HG03469 (cell line): ENCODE measurements around the gene ADGRL1.
A peak's percentile ranks its signal among the peaks of the same experiment; 100 is the strongest.

Source experiments
- ATAC-seq: cut with Tn5 transposase; IDR thresholded peaks from one replicate; pipeline ENCODE4 v1.9.1; 2021; ENCODE audit warnings: mild to moderate bottlenecking, moderate library complexity, moderate number of reproducible peaks; ENCODE audit not compliant: unreplicated experiment

The ADGRL1 gene

DNA sequence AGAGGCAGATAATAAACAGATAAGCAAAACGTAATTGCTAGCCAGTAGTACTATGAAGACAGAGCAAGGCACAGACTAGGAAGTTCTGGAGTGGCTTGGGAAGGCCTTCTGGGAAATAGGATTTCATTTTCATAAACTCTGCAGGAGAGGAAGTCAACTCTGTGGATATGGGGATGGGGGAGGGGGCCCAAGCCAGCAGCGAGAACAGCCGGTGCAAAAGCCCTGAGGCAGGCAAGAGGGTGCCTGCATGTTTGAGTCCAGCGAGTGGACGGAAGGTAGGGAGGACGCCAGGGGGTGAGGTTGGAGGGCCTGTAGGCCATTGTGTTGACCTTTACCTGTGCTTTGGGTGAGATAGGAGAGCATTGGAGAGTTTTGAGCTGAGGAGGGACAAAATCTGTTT lies 60.6 kb downstream of the ADGRL1 start:
- no peak for ATAC-seq

DNA sequence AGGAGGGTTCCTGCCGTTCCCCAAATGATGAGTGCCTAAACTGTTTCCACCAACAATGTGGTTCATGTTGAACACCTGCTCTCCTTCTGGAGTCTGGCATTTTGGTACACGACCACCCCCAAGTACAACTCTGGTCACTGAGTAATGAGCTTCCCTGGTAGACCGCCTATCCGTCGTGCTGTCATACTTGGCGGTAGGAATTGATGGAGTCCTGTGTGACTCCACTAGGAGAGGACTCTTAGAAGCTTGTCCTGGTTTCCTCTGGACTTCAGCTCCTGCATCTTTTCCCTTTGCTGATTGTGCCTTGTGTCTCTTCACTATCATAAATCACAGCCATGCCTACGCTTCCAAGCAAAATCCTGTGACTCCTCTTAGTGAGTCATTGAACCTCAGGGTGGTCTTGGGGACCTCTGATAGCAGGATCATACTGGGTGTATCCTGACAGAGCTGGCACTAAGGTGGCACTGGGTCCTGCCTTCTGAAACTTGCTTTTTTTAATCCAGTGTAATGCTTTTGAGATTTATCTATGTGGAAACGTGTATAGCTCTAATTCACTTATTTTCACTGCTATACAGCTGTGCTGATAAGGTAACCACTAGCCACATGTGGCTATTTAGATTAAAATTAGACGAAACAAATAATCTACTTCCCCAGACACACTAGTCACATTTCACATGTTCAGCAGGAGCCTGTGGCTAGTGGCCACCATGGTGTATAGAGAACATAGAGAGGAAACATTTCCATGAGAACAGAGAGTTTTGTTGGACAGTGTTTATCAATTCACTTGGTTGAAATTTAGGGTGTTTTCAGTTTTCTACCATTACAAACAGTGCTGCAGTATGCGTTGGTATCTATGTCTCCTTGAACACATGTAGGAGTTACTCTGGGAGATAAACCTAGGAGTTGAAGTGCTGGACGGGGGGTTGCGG lies 63.4 kb downstream of the ADGRL1 start:
- ATAC-seq = no peak

DNA sequence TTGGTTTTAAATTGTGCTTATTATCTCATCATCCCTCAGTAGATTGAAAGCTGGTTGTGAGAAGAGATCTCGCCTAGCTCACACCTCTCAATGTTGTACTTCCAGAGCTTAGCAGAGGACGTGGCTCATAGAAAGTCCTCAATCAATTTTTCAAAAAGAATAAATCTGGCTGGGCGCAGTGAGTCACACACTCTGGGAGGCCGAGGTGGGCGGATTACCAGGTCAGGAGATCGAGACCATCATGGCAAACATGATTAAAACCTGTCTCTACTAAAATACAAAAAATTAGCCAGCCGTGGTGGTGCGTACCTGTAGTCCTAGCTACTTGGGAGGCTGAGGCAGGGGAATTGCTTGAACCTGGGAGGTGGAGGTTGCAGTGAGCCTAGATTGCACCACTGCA lies 64.9 kb downstream of the ADGRL1 start:
- ATAC-seq = no peak

DNA sequence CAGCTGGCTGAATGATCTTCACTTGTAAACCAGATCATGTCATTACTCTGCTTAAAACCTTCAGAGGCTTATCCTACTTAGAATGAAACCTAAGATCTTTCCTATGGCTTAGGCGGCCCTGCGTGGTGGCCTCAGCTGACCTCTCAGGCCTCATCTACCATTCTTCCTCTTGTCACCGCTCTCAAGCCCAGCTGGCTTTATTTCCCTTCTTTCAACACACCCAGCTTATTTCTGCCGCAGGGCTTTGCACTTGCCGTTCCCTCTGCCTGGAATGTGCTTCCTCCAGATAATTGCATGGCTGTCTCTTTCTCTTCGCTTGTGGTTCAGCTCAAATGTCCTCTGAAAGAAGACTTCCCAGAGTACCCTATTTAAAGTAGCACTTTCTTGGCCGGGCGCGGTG lies 66.0 kb downstream of the ADGRL1 start:
- ATAC-seq = no peak

DNA sequence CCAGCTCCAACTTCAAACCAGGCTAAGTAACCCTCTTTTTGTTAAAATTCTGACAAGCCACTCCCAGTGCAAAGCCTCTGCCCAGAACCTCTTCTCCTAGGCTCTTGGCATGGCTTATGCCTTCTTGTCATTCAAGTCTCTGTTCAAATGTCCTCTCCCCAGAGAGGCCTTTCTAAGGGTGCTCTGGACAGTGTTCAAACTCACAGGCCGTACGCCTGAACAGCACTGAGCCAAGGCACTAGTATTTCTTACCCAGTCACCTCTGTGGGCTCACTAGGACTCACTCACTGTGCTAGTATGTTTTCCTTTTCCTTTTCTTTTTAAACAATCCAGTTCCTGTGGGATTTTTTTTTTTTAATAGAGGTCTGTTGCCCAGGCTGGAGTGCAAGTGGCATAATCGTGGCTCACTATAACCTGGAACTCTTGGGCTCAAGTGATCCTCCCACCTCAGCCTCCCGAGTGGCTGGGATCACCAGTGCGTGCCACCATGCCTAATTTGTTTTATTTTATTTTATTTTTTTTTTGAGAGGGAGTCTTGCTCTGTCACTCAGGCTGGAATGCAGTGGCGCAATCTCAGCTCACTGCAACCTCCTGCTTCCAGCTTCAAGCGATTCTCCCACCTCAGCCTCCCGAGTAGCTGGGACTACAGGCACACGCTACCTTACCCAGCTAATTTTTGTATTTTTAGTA lies 67.2 kb downstream of the ADGRL1 start:
- ATAC-seq = no peak

DNA sequence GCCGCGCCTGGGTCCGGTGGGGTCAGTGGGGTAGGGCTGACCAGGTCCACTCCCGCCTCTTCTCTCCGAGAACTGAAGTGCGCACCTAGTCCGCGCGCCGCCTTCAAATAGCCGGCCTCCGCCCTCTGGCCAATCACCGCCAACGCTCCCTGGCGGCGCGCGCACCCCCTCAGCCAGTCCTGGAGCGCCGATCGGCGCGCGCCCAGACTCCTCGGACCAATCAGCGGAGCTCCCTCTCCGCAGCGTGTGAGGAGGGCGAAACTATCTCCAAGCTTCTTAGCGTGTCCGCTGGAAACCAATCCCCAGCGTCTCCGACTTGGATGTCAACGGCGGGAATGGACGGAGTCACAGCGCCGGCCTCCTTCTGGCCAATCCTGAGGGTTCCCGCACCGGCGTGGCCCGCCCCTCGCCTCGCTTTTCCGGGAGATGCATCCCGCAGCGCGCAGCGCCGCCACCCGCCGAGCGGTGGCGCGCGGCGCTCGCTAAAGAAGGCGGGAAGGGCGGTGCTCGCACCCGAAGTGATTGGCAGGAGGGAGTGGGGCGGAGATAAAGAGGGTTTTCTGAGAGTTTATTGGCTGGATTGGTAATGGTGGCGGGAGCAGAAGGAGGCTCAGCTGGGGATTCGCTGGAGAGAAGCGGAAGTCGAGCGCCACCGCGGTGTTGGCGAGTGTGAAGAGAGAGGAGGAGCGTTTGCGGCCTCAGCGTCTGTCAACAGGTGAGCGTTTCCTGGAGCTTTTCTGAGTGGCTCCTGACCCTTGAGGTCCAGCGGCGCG lies 69.3 kb downstream of the ADGRL1 start, which contains the start of gene ASF1B:
Gene ASF1B (minus strand): TSS at position 81 of the 773 bp plus-strand sequence. CDS start 133 bp downstream, outside the sequence.
- peak; percentile 71 for ATAC-seq

DNA sequence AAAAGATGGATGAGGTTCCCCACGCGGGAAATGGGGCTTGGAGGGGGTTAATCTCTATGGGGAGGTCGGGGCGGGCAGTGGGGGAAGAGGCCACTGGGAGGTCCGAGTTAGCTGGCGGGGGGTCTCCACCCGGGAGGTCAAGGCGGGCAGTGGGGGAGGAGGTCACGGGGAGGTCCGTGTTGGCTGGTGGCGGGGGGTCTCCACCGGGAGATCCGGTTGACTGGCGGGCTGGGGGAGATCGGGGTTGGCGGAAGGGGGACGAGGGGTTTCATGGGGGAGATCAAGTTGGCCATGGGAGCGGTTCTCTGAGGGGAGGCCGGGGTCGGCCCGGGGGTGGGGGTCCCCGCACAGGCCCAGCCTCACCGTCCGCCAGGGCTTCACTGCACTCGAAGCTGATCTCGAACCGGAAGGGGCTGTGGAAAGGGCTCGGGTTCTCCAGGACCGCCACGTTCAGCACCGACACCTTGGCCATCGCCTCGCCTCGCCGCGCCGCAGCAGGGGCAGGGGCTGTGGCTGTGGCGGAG lies 69.9 kb downstream of the ADGRL1 start:
- no peak for ATAC-seq

DNA sequence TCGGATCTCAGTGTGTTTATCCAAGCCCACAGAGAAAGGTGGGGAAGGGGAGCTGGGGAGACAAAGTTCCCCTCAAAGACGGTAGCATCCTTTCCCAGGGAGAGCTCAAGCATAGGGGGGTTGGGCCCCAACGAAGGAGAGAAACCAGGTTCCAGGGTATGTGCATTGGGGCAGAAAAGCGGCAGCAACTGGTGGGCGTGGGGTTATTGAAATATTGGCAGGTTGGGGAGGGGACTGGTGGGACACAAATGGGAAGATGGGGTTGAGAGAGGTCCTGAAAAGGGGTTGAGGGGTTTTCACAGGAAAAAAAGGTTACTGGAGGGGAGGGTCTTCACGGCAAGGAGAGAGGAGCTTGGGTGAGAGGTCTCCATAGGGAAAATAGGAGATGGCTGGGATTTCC lies 70.6 kb downstream of the ADGRL1 start:
- ATAC-seq = no peak

DNA sequence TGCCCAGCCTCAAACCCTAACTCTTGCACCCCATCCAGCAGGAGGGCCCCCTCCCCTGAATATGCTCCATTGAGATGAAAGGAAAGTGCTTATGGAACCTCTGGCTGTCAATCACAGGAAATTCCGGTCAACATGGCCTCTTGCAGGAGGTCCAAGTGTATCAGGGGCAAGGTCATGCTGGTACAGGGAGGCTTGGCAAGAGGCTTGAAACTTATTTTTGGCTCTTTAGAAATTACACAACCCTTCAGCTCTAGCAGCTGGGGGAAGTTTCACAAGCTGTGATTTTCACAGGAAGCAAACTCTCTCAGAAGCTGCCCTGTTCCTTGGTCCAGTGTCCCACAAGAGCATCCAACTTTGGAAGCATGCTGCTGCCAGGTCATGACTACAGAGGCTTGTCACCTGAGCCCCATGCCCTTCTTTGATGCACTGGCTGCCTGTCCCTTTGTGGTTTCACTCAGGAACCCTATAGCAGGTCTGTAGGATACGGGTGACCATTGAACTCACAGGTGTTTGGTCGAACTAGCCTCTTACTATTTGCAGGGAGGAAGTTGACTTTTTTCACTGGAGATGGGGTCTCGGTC lies 78.0 kb downstream of the ADGRL1 start:
- no peak for ATAC-seq

DNA sequence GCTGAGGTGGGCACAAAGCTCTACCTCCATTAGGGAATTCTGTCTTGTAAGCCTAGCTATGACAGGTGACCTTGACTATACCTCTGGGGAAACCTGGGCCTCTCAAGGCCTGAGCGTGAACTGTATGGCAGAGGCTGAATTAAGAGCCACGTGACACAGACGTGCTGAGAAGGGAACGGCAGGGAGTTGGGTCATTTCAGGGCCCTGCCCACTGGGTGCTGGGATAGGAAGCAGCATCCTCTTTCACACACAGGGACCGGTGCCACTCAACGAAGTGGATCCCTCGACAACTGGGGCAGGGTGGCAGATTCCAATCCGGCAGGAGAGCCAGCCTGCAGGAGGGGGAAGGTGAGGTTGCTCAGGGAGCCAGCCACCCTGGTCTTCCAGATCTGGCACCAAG lies 78.8 kb downstream of the ADGRL1 start:
- no peak for ATAC-seq

DNA sequence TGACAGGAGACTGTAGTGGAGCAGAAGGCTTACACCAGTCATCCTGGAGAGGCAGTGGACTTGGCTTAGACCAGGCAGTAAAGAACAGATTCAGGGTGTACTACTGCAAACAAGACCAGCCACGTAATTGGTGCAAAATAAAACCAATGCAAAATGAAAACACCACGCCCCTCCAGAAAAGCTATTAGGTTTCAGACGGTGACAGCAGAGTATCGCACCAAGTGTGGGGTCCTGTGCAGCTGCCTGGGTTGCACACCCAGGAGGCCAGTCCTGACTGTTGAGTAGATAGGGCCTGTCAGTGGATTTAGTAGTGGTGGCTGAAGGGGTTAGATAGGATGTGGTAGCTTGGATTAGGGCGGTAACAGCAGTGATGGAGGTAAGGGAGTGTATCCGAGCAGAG lies 83.0 kb downstream of the ADGRL1 start:
- no peak for ATAC-seq

DNA sequence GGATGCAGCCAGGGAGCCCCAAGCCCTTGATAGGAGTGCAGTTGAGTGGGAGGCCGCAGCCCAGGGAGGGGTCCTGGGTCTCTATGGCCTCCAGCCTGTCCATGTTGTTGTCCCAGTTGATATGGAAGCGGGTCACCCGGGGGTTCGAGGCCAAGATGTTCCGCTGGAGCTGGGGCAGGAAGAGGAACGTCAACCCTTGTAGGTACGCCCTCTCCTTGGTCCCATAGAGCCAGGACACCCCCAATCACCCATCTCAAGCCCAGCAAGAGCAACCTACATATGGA lies 85.5 kb downstream of the ADGRL1 start:
- no peak for ATAC-seq

DNA sequence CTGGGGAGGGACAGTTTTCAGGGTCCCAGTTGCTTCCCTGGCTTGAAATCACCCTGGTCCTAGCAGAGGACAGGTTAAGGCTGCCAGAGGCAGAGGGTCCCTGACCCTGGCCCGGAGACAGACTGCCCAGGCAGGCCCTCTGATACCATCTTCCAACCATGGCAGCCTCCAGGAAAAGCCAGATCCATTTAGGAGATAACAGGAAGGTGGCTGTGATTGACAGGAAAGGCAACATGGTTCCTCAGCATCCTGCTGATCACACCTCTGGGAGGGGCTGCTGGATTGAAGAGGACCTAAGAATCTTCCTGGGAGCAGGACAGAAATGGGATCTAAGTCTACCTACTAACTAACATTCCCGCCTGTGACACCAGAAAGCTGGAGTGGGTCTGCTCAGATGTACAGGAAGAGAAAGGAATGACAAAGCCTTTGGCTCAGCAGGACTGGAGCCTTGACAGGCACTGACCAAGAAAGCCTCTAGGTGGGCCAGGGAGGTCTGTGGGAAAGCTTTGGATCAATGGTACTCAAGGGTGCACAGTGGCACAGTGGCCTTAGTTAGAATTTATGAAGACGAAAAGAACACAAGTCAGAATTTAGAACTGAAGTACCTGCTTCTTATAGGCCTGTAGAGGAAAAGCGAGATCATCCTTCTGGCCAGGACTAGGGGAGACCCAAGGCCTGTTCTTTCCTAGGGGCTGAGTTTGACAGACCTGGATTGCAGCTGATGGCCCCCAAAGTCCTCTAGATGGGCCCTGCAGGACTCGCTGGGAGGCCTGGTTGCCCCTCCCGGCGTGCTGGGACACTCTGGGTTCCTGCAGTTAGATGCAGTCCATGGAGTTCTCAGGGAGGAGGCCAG lies 86.1 kb downstream of the ADGRL1 start:
- no peak for ATAC-seq

DNA sequence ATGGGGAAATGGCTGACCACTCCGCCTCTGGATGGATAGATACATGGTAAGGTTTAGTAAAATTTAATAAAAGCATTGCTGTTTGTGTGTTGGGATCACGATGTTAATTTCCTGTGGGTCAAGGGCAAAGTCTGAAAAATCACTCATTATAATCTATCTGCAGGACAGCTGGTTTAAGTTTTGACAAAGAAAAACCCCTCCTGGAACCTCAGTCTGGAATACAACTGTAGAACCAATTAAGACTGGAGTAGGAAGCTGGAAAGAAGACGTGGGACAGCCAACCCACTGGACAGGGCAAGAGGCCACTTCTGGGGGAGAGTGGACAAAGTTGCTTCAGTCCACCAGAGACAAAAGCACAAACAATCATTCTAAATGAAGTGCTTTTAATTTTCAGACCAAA lies 86.8 kb downstream of the ADGRL1 start:
- no peak for ATAC-seq

DNA sequence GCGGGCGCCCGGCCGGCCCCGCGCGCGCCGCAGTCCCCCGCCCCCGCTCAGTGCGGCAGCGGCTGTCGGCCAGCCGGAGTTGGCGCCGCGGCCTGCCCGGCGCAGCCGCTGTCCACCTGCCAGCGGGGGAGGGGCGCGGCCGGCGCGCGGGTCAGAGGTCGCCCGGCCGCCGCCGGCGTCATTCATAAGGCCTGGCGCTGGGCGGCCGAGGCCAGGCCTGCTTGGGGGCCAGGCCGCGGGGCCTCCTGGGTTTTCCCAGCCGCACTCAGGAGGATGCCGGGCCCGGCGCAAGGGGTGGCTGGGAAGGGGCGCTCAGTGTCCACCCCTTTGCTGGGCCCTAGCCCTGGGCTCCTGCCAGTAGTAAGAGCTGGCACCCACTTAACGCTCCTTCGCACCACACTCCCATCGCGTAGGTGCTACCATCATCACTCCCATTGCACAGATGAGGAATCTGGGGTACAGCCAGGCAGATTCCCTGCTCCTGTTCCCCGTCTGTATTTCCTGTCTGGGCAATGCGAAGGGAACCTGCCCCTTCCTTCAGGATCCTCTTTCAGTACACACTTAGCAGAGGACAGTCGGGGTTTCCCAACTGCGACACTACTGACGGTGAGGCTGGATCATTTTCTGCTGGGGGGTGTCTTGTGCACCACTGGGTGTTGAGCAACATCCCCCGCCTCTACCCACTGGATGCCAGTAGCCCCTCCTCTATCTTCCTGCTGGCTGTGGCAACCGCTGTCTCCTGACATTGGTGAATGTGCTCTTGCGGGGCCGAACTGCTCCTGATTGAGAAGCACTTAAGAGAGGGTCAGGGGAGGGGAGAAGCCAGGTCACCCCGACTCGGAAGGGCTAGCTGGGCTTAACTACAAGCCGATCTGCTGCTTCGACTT lies 87.6 kb downstream of the ADGRL1 start:
- ATAC-seq = no peak

DNA sequence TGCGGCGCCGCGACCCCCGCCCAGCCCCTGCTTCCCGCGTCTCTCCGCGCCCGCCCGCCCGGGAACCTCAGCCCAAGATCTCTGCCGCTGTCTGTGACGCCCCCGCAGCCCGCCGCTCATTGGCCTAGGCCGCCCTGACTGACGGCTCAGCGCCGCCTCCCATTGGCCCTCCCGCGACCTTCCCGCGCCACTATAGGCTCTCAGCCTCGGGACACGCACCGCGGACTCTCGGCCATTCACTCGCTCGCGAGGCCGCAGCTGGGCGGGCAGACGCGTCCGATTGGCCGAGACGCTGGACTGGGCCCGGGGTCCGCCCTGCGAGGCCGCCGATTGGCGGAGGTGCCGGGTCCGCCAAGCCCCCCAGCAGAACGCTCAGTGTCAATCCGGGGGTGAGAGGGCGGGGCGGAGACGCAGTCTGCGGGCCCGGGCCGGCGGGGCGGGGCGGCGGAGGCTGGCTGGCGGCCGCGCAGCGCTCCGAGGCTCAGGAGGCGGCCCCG lies 88.3 kb downstream of the ADGRL1 start, which contains the start of gene PRKACA:
Gene PRKACA (minus strand): TSS at position 95 of the 497 bp plus-strand sequence. CDS start 215 bp downstream, outside the sequence.
- ATAC-seq = peak; percentile 75

DNA sequence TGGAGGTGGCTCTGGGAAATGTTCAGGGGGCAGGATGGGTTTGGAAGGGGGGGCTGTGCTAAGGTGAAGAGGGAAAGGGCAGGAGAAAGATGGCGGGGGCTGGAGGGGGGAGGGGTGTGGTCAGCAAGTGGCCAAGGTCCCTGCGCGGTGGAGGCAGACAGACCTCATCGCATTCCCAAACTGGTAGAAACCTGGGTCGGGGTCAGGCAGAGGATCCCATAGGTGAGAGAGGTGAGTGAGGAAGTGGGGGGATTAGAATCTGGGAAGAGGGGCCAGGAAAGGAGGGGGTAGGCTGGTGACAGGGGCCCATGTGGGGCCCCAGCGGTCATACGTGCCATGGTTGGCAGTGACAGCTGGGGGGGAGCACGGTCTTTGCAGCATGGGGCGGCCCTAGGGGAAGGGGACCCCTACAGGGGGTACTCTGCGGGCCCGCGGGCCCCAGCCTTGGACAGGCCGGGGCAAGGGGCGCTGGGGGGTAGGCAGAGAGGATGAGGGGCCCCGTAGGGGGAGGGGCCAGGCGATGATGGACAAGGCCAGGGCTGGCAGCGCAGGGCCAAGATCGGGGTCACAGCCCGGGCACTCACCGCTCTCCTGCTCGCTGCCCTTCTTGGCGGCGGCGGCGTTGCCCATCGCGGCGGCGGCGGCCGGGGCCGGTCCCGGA lies 88.9 kb downstream of the ADGRL1 start:
- ATAC-seq = no peak

DNA sequence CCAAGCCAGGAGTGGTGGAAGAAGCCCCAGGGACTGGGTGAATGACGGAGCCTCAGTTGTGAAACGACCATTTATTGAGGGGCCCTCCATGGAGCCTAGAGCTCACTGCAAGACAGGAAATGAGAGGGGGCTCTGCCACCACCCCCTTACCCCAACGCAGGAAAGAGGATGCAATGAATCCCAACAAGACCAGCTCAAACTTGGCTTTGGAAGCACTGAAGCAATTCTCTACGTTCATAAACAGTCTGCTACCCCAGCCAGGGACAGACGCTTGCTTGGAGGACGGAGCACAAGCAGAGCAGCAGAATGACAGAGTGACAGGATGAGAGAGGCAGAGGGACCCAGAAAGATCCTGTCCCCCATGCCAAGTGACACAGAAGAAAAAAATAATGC lies 89.4 kb downstream of the ADGRL1 start:
- no peak for ATAC-seq
